Measurements from ENCODE around the gene PDHA1.

The PDHA1 gene

GRCh38 chrX:19410259-19410658 lies 66.5 kb downstream of the PDHA1 start:
- H3K79me2 ChIP-seq (ENCODE audit: low read length) = no peaks in the 10 kb centered on the region
- no peak overlapping the region for H3K27ac ChIP-seq (ENCODE audit: low read length)
- H3K36me3 ChIP-seq (replicated peaks; ENCODE audit: low read depth, low read length) = no peaks in the 10 kb centered on the region
- H4K20me1 ChIP-seq (ENCODE audit: insufficient read depth, low read length) = no peaks in the 10 kb centered on the region
- H3K9ac ChIP-seq (ENCODE audit: low read length) = no peak overlapping the region
- TF ChIP-seq CTCF (IDR thresholded peaks at IDR 0.05; ENCODE audit: low read depth, low read length) = no peak
- TF ChIP-seq EZH2phosphoT487 (IDR thresholded peaks at IDR 0.05; ENCODE audit: low read depth) = no peak
- no peaks in the 10 kb centered on the region for H3K27me3 ChIP-seq (ENCODE audit: low read depth, low read length)
- no peak overlapping the region for H2AFZ ChIP-seq (ENCODE audit: low read depth, low read length)
- H3K4me1 ChIP-seq (ENCODE audit: low read length) = no peaks in the 10 kb centered on the region
- no peaks in the 10 kb centered on the region for H3K9me3 ChIP-seq (ENCODE audit: insufficient read depth, low read length)
- H3K4me2 ChIP-seq (ENCODE audit: low read length) = no peak overlapping the region
- no peak overlapping the region for H3K4me3 ChIP-seq (ENCODE audit: low read length)

All from OCI-LY3 (cell line).